ENCODE data around the gene PARVG. TPM values are rescaled to one million over a fixed set of nuclear protein-coding genes. Genes with fewer than 3 reads are reported as not detected.

Gene PARVG
- total RNA-seq, 1 donor from 2014 or later = 0.27 TPM

GRCh38 chr22:44203203-44203602 lies 22.5 kb downstream of the PARVG start:
- H3K27ac Mint-ChIP-seq (ENCODE audit: unreplicated experiment) = peak overlapping the region; percentile 69
- DNase-seq (ENCODE audit: low spot score) = no peak
- H3K4me3 Mint-ChIP-seq (ENCODE audit: unreplicated experiment) = no peak overlapping the region
- no peaks in the 10 kb centered on the region for H3K9me3 Mint-ChIP-seq (ENCODE audit: low read depth)
- no peaks in the 10 kb centered on the region for H3K36me3 Mint-ChIP-seq (ENCODE audit: low read depth)
- peaks cover 22% of the 10 kb centered on the region for H3K4me1 Mint-ChIP-seq (ENCODE audit: low read depth)
- H3K27me3 Mint-ChIP-seq (ENCODE audit: low read depth) = peaks cover 12% of the 10 kb centered on the region
- TF ChIP-seq CTCF (IDR thresholded peaks at IDR 0.05) = no peak

GRCh38 chr22:44204739-44205515 lies 24.2 kb downstream of the PARVG start:
- no peak overlapping the region for H3K27ac Mint-ChIP-seq (ENCODE audit: unreplicated experiment)
- DNase-seq (ENCODE audit: low spot score) = no peak
- no peak for TF ChIP-seq CTCF (IDR thresholded peaks at IDR 0.05)
- H3K36me3 Mint-ChIP-seq (ENCODE audit: low read depth) = peaks cover 8% of the 10 kb centered on the region
- peaks cover 22% of the 10 kb centered on the region for H3K4me1 Mint-ChIP-seq (ENCODE audit: low read depth)
- H3K9me3 Mint-ChIP-seq (ENCODE audit: low read depth) = peaks cover 12% of the 10 kb centered on the region
- peaks cover 10% of the 10 kb centered on the region for H3K27me3 Mint-ChIP-seq (ENCODE audit: low read depth)
- no peak overlapping the region for H3K4me3 Mint-ChIP-seq (ENCODE audit: unreplicated experiment)

- H3K27me3 Mint-ChIP-seq (ENCODE audit: low read depth) = peaks cover 12% of the 10 kb centered on the region
- H3K4me3 Mint-ChIP-seq (ENCODE audit: unreplicated experiment) = no peak overlapping the region
- H3K4me1 Mint-ChIP-seq (ENCODE audit: low read depth) = peaks cover 23% of the 10 kb centered on the region
- no peak overlapping the region for H3K27ac Mint-ChIP-seq (ENCODE audit: unreplicated experiment)
- peaks cover 11% of the 10 kb centered on the region for H3K36me3 Mint-ChIP-seq (ENCODE audit: low read depth)
- no peak for DNase-seq (ENCODE audit: low spot score)
- no peak for TF ChIP-seq CTCF (IDR thresholded peaks at IDR 0.05)
- H3K9me3 Mint-ChIP-seq (ENCODE audit: low read depth) = peaks cover 16% of the 10 kb centered on the region
These were observed 25.0 kb downstream of the PARVG start for GRCh38 chr22:44205516-44206329.

GRCh38 chr22:44206330-44206645 lies 25.6 kb downstream of the PARVG start:
- H3K4me1 Mint-ChIP-seq (ENCODE audit: low read depth) = peaks cover 24% of the 10 kb centered on the region
- H3K4me3 Mint-ChIP-seq (ENCODE audit: unreplicated experiment) = no peak overlapping the region
- H3K9me3 Mint-ChIP-seq (ENCODE audit: low read depth) = peaks cover 16% of the 10 kb centered on the region
- no peak for TF ChIP-seq CTCF (IDR thresholded peaks at IDR 0.05)
- H3K27ac Mint-ChIP-seq (ENCODE audit: unreplicated experiment) = no peak overlapping the region
- peaks cover 11% of the 10 kb centered on the region for H3K36me3 Mint-ChIP-seq (ENCODE audit: low read depth)
- DNase-seq (ENCODE audit: low spot score) = no peak
- peaks cover 12% of the 10 kb centered on the region for H3K27me3 Mint-ChIP-seq (ENCODE audit: low read depth)

- H3K4me3 Mint-ChIP-seq (ENCODE audit: unreplicated experiment) = no peak overlapping the region
These were observed 26.0 kb downstream of the PARVG start for GRCh38 chr22:44206696-44207095.

More at GRCh38 chr22:44206696-44207095, 26.0 kb downstream of the PARVG start:
- no peak for DNase-seq (ENCODE audit: low spot score)
- H3K36me3 Mint-ChIP-seq (ENCODE audit: low read depth) = peaks cover 11% of the 10 kb centered on the region
- no peak overlapping the region for H3K27ac Mint-ChIP-seq (ENCODE audit: unreplicated experiment)
- H3K4me1 Mint-ChIP-seq (ENCODE audit: low read depth) = peaks cover 26% of the 10 kb centered on the region
- peaks cover 16% of the 10 kb centered on the region for H3K9me3 Mint-ChIP-seq (ENCODE audit: low read depth)
- TF ChIP-seq CTCF (IDR thresholded peaks at IDR 0.05) = no peak
- H3K27me3 Mint-ChIP-seq (ENCODE audit: low read depth) = peaks cover 12% of the 10 kb centered on the region
